ENCODE data around the gene TRPC6.
"Not testable (repeated sequence)": the region's sequence is repeated elsewhere in the genome, so short reads cannot be mapped to it uniquely, and the experiment has no call there.

Gene TRPC6

GRCh38 chr11:101448881-101449442 lies 134.8 kb downstream of the TRPC6 start:
- DNase-seq (ENCODE audit: low spot score): no peak

DNA sequence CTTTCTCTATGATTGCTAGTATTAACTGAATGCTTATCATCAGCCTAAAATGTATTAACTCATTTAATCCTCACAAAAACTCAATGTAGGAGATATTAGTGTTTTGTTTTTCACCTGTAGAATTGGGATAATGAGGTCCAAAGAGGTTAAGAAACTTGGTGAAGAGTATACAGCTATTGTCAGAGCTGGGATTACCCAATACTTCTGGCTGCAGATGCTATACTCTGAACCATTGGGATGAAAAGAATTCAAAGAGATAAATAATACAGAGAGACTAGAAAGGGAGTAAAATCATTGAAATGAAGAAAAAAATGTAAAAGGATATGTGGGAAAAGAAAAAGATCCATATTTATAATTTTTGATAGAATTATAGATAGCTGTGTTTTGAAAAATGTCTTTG lies 137.1 kb downstream of the TRPC6 start:
- DNase-seq (ENCODE audit: low spot score): no peak

- no peak for DNase-seq (ENCODE audit: low spot score)
These were observed 137.6 kb downstream of the TRPC6 start for GRCh38 chr11:101446238-101446637.

DNA sequence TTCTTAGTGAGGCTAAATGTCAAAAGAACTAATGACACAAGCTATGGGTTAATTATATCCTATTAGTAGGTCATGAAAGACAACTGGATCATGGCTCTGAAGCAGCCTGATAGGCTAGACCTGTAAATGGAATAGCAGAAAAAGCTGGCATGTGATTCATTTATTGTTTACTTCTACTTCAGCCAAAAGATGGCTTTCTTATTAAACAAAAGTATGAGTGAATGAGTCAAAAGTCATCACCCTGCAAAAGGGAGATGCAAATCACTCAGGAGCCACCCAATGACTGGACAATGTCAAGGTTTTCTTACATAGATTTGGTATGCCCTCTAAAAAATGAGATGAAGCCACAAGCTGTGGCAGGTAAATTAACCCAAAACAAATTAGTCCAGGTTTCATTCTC lies 138.0 kb downstream of the TRPC6 start:
- DNase-seq (ENCODE audit: low spot score): no peak

- DNase-seq (ENCODE audit: low spot score): no peak
These were observed 139.0 kb downstream of the TRPC6 start for GRCh38 chr11:101444851-101445250.

- no peak for DNase-seq (ENCODE audit: low spot score)
These were observed 139.6 kb downstream of the TRPC6 start for GRCh38 chr11:101444164-101444563.

GRCh38 chr11:101442936-101443521 lies 140.8 kb downstream of the TRPC6 start:
- DNase-seq (ENCODE audit: low spot score): no peak

DNA sequence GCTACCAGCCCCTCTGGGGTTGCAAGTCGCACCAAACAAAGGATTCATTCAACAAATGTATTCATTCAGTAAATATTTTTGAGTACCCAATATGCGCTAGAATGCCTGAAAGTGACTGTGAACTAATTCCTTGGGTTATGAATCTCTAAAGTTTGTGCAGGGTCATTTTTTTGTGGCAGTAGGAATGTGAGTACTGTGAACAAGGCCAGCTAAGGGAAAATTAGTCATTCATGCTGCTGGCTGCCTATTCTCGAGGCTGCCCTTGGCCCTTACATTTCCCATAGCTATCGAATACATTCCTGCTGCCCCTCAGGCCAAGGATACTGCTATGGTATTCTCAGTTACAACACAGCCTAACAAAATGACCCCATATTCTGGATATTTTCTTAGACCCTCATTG lies 141.6 kb downstream of the TRPC6 start:
- DNase-seq (ENCODE audit: low spot score): no peak

DNA sequence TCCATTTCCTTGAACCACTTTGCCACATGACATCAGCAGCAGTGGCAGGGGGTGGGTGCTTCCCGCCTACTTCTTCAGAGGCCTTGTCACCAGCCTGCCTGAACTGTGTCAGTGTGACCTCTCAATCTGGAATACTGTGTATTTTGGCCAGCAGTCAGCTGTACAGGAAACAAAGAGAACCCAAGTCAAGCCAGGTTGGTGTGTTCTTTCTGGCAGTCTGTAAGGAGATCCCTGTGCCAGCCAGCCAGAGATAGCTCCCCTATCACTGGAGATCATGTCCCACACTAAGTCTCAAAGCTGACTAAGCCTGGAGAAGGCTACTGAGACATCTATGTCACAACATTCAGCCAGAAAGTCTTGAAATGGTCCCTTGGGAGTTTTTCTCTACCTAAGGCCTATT lies 142.1 kb downstream of the TRPC6 start:
- DNase-seq (ENCODE audit: low spot score): no peak

DNA sequence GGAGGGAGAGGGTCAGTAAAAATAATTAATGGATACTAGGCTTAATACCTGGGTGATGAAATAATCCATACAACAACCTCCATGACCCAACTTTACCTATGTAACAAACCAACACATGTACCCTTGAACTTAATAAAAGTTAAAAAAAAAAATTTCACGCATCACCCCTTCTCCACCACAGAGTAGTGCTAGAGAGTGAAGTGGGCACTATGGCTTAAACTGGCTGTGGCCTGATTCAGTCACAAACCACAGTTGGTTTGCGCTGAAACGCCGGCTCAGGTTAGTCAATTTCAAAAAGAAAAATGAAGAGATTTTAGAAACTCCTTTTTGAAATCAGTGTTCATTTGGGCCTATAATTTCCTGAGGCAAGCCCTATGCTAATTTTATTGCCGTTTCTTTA lies 144.3 kb downstream of the TRPC6 start:
- no peak for DNase-seq (ENCODE audit: low spot score)

DNA sequence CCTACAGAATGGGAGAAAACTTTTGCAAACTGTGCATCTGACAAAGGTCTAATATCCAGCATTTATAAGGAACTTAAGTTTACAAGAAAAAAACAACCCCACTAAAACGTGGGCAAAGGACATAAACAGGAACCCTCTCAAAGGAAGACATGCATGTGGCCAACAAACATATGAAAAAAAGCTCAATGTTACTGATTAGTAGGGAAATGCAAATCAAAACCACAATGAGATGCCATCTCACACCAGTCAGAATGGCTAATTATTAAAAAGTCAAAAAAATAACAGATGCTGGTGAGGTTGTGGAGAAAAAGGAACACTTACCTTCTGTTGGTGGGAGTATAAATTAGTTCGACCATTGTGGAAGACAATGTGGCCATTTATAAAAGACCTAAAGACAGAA lies 145.1 kb downstream of the TRPC6 start:
- not testable (repeated sequence) for DNase-seq (ENCODE audit: low spot score)

GRCh38 chr11:101438126-101438525 lies 145.7 kb downstream of the TRPC6 start:
- DNase-seq (ENCODE audit: low spot score): no peak

GRCh38 chr11:101436511-101437142 lies 147.2 kb downstream of the TRPC6 start:
- DNase-seq (ENCODE audit: low spot score): no peak

- DNase-seq (ENCODE audit: low spot score): no peak
These were observed 148.3 kb downstream of the TRPC6 start for GRCh38 chr11:101435408-101435973.

GRCh38 chr11:101434026-101434643 lies 149.7 kb downstream of the TRPC6 start:
- no peak for DNase-seq (ENCODE audit: low spot score)

GRCh38 chr11:101433151-101433550 lies 150.7 kb downstream of the TRPC6 start:
- DNase-seq (ENCODE audit: low spot score): no peak

DNA sequence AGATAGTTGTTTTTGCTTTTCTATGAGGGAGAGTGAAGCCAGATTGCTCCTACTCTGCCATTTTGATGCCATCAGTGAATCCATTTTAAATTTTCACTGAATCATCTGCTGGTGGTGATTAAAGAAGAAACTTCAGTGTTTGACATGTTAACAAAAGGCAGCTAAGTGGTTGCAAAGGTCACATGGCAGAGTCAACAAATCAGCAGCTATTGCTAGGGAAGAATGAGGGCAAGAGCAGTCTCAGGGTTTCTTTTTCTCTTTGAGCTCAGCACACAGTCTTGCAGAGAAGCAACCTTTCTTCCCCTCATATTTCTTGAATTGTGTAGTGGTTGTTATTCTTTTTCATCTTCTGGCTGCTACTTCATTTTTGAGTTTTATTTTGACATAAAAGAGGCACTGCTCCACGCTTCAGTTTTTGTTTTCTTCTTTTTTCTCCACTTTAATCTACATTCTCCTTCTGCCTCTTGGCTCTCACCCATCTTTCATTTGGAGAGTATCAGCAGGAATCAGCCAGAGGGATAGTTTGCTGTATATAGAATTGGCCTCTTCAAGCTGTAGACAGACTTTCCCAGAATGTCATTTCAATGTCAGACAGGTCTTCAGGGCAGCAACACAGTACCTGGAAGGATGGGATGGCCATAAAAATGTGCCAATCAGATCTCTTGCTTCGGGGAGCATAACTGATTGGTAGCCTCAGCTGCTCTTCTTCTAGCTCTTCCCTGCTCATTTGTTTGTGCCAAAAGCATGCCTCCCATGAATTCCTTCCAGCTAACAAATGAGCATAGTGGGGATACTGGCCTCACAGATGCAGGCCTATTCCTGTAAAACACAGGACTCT lies 153.9 kb downstream of the TRPC6 start:
- DNase-seq (ENCODE audit: low spot score): no peak

DNA sequence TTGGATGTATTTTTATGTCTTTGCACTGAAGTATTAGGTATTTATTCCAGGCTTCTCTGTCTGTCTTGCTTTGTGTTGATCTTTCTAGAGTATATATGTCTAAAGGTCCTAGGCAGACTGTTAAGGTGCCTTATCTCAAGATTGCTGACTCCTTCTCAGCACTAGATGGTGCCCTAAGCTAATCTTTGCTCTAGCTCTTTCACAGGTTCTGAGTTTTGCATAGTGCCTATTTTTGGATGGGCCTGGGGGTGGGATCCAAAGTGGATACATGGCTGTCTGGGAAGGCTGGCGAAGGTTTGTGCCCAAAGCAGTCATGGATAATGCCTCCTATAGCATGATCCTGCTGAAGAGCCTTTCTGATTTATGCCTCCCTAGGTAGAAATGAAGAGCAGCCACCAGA lies 154.9 kb downstream of the TRPC6 start:
- no peak for DNase-seq (ENCODE audit: low spot score)

DNA sequence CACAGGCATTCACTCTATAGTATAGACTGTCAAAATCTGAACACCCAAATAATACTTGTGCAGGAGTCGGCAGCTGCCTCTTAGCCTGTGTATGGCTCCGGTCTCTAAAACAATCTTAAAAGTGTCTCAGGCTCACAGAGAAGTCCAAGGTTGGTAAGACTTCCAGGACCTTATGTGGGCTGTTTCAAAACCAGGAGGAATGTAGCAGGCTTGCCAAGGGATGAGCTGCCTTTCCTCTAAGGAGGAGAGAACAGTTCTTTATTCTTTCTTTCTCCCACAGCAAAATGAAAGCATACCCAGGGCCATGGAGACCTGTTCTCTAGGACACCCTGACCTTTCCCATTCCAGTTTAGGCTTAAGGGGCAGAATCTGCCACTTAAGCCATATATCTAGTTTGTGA lies 176.5 kb downstream of the TRPC6 start:
- DNase-seq (ENCODE audit: low spot score): no peak

Data from COLO829 (cell line).